ENCODE results near the gene RTP2.

The RTP2 gene

DNA sequence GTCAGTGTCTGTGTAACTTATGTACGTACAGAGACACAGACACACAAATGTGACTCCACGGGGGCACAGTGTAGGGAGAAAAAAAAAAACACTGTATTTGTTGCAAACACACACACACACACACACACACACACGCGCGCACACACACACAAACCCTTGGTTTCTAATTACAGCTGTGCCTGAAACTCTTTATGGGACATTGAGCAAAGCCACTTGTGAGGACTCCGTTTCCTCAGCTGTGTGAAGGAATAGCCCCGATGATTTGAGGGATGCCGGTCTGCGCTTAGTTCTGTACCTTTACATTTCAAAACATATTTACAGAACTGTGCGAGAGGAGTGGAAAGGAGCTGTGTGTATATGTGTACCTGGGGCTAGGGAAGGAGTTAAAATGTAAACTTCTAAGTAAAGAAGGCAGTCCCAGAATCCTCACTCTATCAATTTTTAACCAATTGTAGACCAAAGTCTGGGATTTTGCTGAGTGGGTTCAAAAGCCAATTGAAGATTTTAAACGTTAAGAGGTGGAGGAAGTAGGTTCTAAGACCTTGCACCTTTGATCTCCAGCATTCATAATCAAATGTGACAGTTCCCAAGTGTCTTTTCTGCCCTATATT is 48.3 kb upstream of the RTP2 start (continued):
- TF ChIP-seq AEBP2 (tag by site-specific recombination; IDR thresholded peaks at IDR 0.05; ENCODE audit: borderline replicate concordance) (no peak), ZNF560 (tag by site-specific recombination; IDR thresholded peaks at IDR 0.05; ENCODE audit: borderline replicate concordance) (no peak), ZNF366 (tag by site-specific recombination; conservative IDR thresholded peaks at IDR 0.05) (no peak), ZNF548 (tag by site-specific recombination; IDR thresholded peaks at IDR 0.05) (no peak), ZNF426 (tag by site-specific recombination; IDR thresholded peaks at IDR 0.05) (no peak), SP2 (tag by site-specific recombination; IDR thresholded peaks at IDR 0.05) (no peak)
- TF ChIP-seq, protein P1, sequence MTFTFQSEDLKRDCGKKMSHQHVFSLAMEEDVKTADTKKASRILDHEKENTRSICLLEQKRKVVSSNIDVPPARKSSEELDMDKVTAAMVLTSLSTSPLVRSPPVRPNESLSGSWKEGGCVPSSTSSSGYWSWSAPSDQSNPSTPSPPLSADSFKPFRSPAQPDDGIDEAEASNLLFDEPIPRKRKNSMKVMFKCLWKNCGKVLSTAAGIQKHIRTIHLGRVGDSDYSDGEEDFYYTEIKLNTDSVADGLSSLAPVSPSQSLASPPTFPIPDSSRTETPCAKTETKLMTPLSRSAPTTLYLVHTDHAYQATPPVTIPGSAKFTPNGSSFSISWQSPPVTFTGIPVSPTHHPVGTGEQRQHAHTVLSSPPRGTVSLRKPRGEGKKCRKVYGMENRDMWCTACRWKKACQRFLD (tag by site-specific recombination; IDR thresholded peaks at IDR 0.05) = no peak

DNA sequence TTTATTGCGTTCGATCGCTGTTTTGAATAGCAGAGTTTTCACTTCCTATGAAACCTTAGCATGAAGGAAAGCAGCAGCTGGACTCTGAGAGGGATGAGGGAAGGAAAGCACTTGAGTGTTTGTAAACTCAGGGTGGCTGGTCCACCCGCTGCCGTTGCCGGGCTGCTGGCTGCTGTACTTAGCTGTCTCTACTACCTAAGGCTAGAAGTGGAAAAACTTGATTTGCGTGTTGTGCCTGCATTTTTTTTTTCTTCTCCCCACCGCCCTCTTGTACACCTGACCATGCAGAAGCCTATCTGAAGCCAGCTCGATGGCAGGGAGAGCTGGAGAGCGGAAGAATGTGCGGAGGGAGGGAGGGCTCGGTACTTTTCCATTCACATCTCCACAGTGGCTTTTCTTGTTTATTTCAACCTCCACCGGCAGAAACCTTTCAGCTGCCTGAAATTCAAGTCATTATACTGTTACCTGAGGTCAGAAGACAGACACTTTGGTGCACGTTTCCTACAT is 47.7 kb upstream of the RTP2 start:
- H3K36me3 ChIP-seq (ENCODE audit: control insufficient read depth in 2 of 2, insufficient read depth in 1 of 2, low read length in 2 of 2) = no peaks in the 10 kb centered on the region
- H3K27ac ChIP-seq (ENCODE audit: extremely low read depth, low read depth, low read length) = no peak overlapping the region; the same call in 1 of the 2 replicates
- POLR2A ChIA-PET = interaction anchor here (1.2 kb wide), 1 partner anchor 11 kb away, joined by 3 read pairs; no protein-coding TSS in a partner anchor
- peak overlapping the region; percentile 20 for H3K4me3 ChIP-seq (ENCODE audit: low read depth, low read length)
- no peaks in the 10 kb centered on the region for H3K4me1 ChIP-seq (ENCODE audit: control insufficient read depth, insufficient read depth, low read length)
- no peaks in the 10 kb centered on the region for H3K9me3 ChIP-seq (ENCODE audit: control insufficient read depth, insufficient read depth, low read depth, low read length)
- CTCF ChIA-PET = interaction anchor here (1.2 to 2.8 kb wide), 4 partner anchors 10 to 1205 kb away, joined by 3 to 11 read pairs (median 8); no protein-coding TSS in a partner anchor
- TF ChIP-seq ZNF24 (tag by site-specific recombination; IDR thresholded peaks at IDR 0.05) = no peak
- TF ChIP-seq ZBTB49 (tag by site-specific recombination; IDR thresholded peaks at IDR 0.05; ENCODE audit: low read depth) = no peak
- TF ChIP-seq ZNF404 (tag by site-specific recombination; IDR thresholded peaks at IDR 0.05) = no peak
- no peak for TF ChIP-seq ZNF571 (tag by site-specific recombination; IDR thresholded peaks at IDR 0.05)
- TF ChIP-seq, protein P2, sequence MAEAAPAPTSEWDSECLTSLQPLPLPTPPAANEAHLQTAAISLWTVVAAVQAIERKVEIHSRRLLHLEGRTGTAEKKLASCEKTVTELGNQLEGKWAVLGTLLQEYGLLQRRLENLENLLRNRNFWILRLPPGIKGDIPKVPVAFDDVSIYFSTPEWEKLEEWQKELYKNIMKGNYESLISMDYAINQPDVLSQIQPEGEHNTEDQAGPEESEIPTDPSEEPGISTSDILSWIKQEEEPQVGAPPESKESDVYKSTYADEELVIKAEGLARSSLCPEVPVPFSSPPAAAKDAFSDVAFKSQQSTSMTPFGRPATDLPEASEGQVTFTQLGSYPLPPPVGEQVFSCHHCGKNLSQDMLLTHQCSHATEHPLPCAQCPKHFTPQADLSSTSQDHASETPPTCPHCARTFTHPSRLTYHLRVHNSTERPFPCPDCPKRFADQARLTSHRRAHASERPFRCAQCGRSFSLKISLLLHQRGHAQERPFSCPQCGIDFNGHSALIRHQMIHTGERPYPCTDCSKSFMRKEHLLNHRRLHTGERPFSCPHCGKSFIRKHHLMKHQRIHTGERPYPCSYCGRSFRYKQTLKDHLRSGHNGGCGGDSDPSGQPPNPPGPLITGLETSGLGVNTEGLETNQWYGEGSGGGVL (tag by site-specific recombination; IDR thresholded peaks at IDR 0.05) = no peak
- no peak for TF ChIP-seq ZNF670 (tag by site-specific recombination; IDR thresholded peaks at IDR 0.05; ENCODE audit: low read depth)
- no peak for TF ChIP-seq ZNF768 (tag by site-specific recombination; IDR thresholded peaks at IDR 0.05)
- TF ChIP-seq, protein P3, sequence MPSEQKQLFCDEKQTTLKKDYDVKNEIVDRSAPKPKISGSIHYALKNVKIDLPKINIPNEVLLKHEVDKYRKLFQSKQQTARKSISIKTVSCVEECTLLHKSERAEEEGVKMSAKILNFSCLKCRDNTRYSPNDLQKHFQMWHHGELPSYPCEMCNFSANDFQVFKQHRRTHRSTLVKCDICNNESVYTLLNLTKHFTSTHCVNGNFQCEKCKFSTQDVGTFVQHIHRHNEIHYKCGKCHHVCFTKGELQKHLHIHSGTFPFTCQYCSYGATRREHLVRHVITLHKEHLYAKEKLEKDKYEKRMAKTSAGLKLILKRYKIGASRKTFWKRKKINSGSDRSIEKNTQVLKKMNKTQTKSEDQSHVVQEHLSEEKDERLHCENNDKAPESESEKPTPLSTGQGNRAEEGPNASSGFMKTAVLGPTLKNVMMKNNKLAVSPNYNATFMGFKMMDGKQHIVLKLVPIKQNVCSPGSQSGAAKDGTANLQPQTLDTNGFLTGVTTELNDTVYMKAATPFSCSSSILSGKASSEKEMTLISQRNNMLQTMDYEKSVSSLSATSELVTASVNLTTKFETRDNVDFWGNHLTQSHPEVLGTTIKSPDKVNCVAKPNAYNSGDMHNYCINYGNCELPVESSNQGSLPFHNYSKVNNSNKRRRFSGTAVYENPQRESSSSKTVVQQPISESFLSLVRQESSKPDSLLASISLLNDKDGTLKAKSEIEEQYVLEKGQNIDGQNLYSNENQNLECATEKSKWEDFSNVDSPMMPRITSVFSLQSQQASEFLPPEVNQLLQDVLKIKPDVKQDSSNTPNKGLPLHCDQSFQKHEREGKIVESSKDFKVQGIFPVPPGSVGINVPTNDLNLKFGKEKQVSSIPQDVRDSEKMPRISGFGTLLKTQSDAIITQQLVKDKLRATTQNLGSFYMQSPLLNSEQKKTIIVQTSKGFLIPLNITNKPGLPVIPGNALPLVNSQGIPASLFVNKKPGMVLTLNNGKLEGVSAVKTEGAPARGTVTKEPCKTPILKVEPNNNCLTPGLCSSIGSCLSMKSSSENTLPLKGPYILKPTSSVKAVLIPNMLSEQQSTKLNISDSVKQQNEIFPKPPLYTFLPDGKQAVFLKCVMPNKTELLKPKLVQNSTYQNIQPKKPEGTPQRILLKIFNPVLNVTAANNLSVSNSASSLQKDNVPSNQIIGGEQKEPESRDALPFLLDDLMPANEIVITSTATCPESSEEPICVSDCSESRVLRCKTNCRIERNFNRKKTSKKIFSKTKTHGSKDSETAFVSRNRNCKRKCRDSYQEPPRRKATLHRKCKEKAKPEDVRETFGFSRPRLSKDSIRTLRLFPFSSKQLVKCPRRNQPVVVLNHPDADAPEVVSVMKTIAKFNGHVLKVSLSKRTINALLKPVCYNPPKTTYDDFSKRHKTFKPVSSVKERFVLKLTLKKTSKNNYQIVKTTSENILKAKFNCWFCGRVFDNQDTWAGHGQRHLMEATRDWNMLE (tag by site-specific recombination; conservative IDR thresholded peaks at IDR 0.05; ENCODE audit: low read depth) = no peak
- TF ChIP-seq, protein P4, sequence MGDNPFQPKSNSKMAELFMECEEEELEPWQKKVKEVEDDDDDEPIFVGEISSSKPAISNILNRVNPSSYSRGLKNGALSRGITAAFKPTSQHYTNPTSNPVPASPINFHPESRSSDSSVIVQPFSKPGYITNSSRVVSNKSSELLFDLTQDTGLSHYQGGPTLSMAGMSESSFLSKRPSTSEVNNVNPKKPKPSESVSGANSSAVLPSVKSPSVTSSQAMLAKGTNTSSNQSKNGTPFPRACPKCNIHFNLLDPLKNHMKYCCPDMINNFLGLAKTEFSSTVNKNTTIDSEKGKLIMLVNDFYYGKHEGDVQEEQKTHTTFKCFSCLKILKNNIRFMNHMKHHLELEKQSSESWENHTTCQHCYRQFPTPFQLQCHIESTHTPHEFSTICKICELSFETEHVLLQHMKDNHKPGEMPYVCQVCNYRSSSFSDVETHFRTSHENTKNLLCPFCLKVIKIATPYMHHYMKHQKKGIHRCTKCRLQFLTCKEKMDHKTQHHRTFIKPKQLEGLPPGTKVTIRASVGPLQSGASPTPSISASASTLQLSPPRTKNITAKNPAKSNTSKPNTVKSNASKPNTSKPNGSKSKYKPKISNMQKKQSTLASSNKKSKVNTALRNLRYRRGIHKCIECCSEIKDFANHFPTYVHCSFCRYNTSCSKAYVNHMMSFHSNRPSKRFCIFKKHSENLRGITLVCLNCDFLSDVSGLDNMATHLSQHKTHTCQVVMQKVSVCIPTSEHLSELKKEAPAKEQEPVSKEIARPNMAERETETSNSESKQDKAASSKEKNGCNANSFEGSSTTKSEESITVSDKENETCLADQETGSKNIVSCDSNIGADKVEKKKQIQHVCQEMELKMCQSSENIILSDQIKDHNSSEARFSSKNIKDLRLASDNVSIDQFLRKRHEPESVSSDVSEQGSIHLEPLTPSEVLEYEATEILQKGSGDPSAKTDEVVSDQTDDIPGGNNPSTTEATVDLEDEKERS (tag by site-specific recombination; IDR thresholded peaks at IDR 0.05) = no peak
- no peak for TF ChIP-seq ZNF16 (tag by site-specific recombination; IDR thresholded peaks at IDR 0.05; ENCODE audit: low read depth)
- no peak for TF ChIP-seq SP7 (tag by site-specific recombination; IDR thresholded peaks at IDR 0.05)
- TF ChIP-seq ZNF138 (tag by site-specific recombination; IDR thresholded peaks at IDR 0.05; ENCODE audit: borderline replicate concordance) = no peak
- TF ChIP-seq ZNF660 (tag by site-specific recombination; IDR thresholded peaks at IDR 0.05) = no peak
